ENCODE data around the gene CDH4. TPM values are rescaled to one million over a fixed set of nuclear protein-coding genes. Genes with fewer than 3 reads are reported as not detected.

CDH4 gene
- total and polyA plus RNA-seq, 8 donors: under 0.01 to 2.2 (median 0.11) TPM; not detected in 2

DNA sequence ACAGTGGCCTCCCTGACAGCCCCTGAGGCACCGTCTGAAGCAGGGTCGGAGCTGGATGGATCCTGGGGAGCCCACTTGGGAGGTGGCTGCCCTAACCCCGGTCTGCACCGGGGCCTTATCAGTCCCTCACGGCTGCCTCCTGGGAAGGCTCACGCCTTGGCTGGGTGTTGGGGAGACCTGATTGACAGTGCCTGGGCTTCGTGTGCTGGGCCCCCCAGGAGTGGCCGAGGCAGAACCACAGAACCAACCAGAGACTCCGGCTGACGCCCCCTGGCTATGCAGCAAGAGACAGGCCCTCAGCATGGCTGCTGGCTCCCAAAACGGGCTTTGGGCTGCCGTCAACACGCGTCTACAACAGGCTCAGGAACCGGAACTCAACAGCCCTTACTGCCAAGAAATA, 594.0 kb downstream of the CDH4 start:
- H3K4me1 ChIP-seq: no peaks in the 10 kb centered on the region
- H3K27ac ChIP-seq: no peak overlapping the region
- no peak overlapping the region for H3K4me3 ChIP-seq
- TF ChIP-seq POLR2A (IDR thresholded peaks at IDR 0.05): no peak
- TF ChIP-seq EP300 (IDR thresholded peaks at IDR 0.05): no peak
- no peak for TF ChIP-seq POLR2AphosphoS5 (IDR thresholded peaks at IDR 0.05)
- TF ChIP-seq, protein P1, sequence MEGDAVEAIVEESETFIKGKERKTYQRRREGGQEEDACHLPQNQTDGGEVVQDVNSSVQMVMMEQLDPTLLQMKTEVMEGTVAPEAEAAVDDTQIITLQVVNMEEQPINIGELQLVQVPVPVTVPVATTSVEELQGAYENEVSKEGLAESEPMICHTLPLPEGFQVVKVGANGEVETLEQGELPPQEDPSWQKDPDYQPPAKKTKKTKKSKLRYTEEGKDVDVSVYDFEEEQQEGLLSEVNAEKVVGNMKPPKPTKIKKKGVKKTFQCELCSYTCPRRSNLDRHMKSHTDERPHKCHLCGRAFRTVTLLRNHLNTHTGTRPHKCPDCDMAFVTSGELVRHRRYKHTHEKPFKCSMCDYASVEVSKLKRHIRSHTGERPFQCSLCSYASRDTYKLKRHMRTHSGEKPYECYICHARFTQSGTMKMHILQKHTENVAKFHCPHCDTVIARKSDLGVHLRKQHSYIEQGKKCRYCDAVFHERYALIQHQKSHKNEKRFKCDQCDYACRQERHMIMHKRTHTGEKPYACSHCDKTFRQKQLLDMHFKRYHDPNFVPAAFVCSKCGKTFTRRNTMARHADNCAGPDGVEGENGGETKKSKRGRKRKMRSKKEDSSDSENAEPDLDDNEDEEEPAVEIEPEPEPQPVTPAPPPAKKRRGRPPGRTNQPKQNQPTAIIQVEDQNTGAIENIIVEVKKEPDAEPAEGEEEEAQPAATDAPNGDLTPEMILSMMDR (IDR thresholded peaks at IDR 0.05): no peak
- H3K36me3 ChIP-seq: no peaks in the 10 kb centered on the region
- intact Hi-C loops (cut with DNase I; ENCODE audit: low total_unique reads): no loop called here
- no peak for DNase-seq
- WGBS, 5 donors: 80 to 84% (median 81%) methylated on average over 10 to 15 of the region's 15 CpGs
- H3K9me3 ChIP-seq: peaks cover 0 to 4% (median 2%) of the 10 kb centered on the region in 4 donors
- peaks cover 0 to 61% (median 0%) of the 10 kb centered on the region in 3 donors for H3K27me3 ChIP-seq

DNA sequence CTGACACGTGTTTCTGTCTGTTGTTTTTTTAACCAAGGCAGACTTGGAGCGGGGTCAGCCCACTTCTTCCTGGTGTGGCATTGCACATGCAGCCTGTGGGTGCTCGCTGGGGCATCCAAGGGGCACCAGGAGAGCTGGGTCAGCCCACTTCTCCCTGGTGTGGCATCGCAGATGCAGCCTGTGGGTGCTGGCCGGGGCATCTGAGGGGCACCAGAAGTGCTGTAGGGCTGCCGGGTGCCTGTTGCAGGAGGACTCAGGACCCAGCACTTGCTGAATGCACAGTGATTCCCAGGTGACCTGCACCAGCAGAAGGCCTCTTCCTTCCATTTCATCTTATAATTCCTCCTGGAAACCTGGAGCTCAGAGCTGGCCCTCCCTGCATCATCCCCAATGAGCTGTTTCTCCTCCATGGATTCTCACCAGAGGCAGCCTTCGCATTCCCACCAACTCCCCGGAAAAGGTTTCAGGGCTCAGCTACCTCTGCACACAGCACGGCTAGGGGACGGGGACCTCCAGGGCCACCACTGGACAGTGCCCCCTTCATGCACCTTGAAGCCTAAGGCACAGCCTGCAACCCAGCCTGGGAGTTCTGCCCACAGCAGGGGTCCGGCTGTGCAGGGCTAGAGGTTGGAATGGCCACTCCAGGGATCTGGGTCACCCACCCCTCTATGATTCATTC, 594.8 kb downstream of the CDH4 start:
- 71 to 88% (median 81%) methylated on average over 6 to 11 of the region's 11 CpGs for WGBS, 5 donors
- no peak for TF ChIP-seq EP300 (IDR thresholded peaks at IDR 0.05)
- TF ChIP-seq, protein P1 (IDR thresholded peaks at IDR 0.05): no peak
- TF ChIP-seq POLR2AphosphoS5 (IDR thresholded peaks at IDR 0.05): no peak
- TF ChIP-seq POLR2A (IDR thresholded peaks at IDR 0.05): no peak
- no peak overlapping the region for H3K4me3 ChIP-seq
- no peaks in the 10 kb centered on the region for H3K4me1 ChIP-seq
- H3K9me3 ChIP-seq: peaks cover 0 to 4% (median 2%) of the 10 kb centered on the region in 4 donors
- H3K27me3 ChIP-seq: peaks cover 0 to 63% (median 0%) of the 10 kb centered on the region in 3 donors
- DNase-seq: no peak
- intact Hi-C loops (cut with DNase I; ENCODE audit: low total_unique reads): no loop called here
- no peaks in the 10 kb centered on the region for H3K36me3 ChIP-seq
- H3K27ac ChIP-seq: no peak overlapping the region

DNA sequence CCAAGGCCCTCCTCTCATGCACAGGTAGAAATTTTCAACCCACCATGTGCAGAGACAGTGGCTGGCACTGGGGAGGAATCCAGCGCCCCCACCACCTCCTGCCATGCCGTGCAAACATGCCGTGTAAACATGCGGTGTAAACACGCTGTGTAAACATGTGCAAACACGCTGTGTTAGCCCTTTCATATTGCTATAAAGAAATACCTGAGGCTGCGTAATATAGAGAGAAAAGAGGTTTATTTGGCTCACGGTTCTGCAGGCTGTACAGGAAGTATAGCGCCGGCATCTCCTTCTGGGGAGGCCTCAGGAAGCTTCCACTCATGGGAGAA, 595.3 kb downstream of the CDH4 start:
- Histone ChIP-seq H3K27ac (no peak overlapping the region), H3K4me1 (no peaks in the 10 kb centered on the region), H3K27me3 (peaks cover 0 to 66% (median 0%) of the 10 kb centered on the region in 3 donors), H3K36me3 (no peaks in the 10 kb centered on the region), H3K9me3 (peaks cover 0 to 4% (median 2%) of the 10 kb centered on the region in 4 donors), H3K4me3 (no peak overlapping the region)
- intact Hi-C loops (cut with DNase I; ENCODE audit: low total_unique reads): no loop called here
- 67 to 87% (median 81%) methylated on average over 9 to 10 of the region's 10 CpGs for WGBS, 5 donors
- TF ChIP-seq POLR2A (IDR thresholded peaks at IDR 0.05) (no peak), POLR2AphosphoS5 (IDR thresholded peaks at IDR 0.05) (no peak), EP300 (IDR thresholded peaks at IDR 0.05) (no peak)
- TF ChIP-seq, protein P1 (IDR thresholded peaks at IDR 0.05): no peak
- DNase-seq: no peak

DNA sequence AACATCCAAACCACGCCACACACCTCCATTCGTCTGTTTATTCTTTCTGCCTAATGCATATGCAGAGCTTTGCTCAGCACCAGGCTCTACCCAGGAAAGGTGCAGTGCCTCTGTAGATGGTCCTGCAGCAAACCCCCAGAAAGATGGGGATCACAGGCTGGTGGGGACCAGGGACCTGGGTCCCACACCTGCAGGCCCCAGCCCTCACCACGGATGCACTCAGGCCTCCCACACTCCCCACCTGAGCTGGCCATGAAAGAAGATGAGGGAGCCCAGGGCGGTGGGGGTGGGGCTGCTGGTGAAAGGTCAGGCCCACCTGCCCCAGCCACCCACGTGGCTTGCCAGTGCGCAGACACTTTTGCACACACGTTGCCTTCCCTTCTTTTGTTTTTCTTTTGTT, 595.9 kb downstream of the CDH4 start:
- Histone ChIP-seq H3K9me3 (peaks cover 0 to 4% (median 2%) of the 10 kb centered on the region in 4 donors), H3K4me3 (no peak overlapping the region), H3K4me1 (no peaks in the 10 kb centered on the region), H3K36me3 (no peaks in the 10 kb centered on the region), H3K27me3 (peaks cover 0 to 72% (median 0%) of the 10 kb centered on the region in 3 donors), H3K27ac (no peak overlapping the region)
- TF ChIP-seq POLR2AphosphoS5 (IDR thresholded peaks at IDR 0.05) (no peak), POLR2A (IDR thresholded peaks at IDR 0.05) (no peak), EP300 (IDR thresholded peaks at IDR 0.05) (no peak)
- TF ChIP-seq, protein P1 (IDR thresholded peaks at IDR 0.05): no peak
- DNase-seq: no peak
- WGBS, 5 donors: 86 to 89% (median 88%) methylated on average over 5 to 7 of the region's 7 CpGs
- intact Hi-C loops (cut with DNase I; ENCODE audit: low total_unique reads): no loop called here
